ENCODE results near the gene CD151. TPM values are rescaled to one million over a fixed set of nuclear protein-coding genes. Genes with fewer than 3 reads are reported as not detected.

Gene CD151
- total RNA-seq, 2 experiments from 2014 or later, result 23.1 to 54.9 TPM

GRCh38 chr11:831961-832528 lies 707 bp upstream of the CD151 start:
- Mint-ChIP-seq H3K4me1 (peaks cover 34% of the 10 kb centered on the region), H3K27ac (no peak overlapping the region), H3K4me3 (peak overlapping the region; percentile 22), H3K9me3 (ENCODE audit: low read depth) (no peaks in the 10 kb centered on the region), H3K27me3 (peaks cover 42% of the 10 kb centered on the region), H3K36me3 (no peaks in the 10 kb centered on the region)
- ATAC-seq (no peak), DNase-seq (no peak)
- CTCF ChIA-PET, result interaction anchor here (1.0 to 3.4 kb wide), 5 partner anchors 10 to 28 kb away, joined by 3 to 13 read pairs (median 6); partner anchors contain the start of genes PIDD1, POLR2L and TSPAN4

GRCh38 chr11:833114-833791 lies 501 bp downstream of the CD151 start:
- H3K9me3 Mint-ChIP-seq (ENCODE audit: low read depth), result no peaks in the 10 kb centered on the region
- no peaks in the 10 kb centered on the region for H3K36me3 Mint-ChIP-seq
- CTCF ChIA-PET, result interaction anchor here (1.0 to 3.4 kb wide), 4 partner anchors 9 to 24 kb away, joined by 3 to 13 read pairs (median 8); partner anchors contain the start of genes POLR2L and TSPAN4
- H3K27me3 Mint-ChIP-seq, result peaks cover 36% of the 10 kb centered on the region
- DNase-seq (peak; percentile 59), ATAC-seq (peak; percentile 24)
- no peak overlapping the region for H3K27ac Mint-ChIP-seq
- peak overlapping the region; percentile 48 for H3K4me3 Mint-ChIP-seq
- H3K4me1 Mint-ChIP-seq, result peaks cover 25% of the 10 kb centered on the region

- CTCF ChIA-PET, result interaction anchor here (1.1 to 3.4 kb wide), 2 partner anchors 9 to 14 kb away, joined by 3 to 13 read pairs; no protein-coding TSS in a partner anchor
- H3K9me3 Mint-ChIP-seq (ENCODE audit: low read depth), result no peaks in the 10 kb centered on the region
- DNase-seq, result no peak
- H3K4me3 Mint-ChIP-seq, result peak overlapping the region; percentile 48
- no peak for ATAC-seq
- no peak overlapping the region for H3K27ac Mint-ChIP-seq
- peaks cover 31% of the 10 kb centered on the region for H3K27me3 Mint-ChIP-seq
- peaks cover 25% of the 10 kb centered on the region for H3K4me1 Mint-ChIP-seq
- H3K36me3 Mint-ChIP-seq, result no peaks in the 10 kb centered on the region
Observed at GRCh38 chr11:833849-834311, 1.1 kb downstream of the CD151 start.

GRCh38 chr11:834371-835316 lies 1.9 kb downstream of the CD151 start:
- Mint-ChIP-seq H3K27ac (no peak overlapping the region), H3K4me3 (peak overlapping the region; percentile 48), H3K36me3 (no peaks in the 10 kb centered on the region), H3K9me3 (ENCODE audit: low read depth) (no peaks in the 10 kb centered on the region), H3K4me1 (peaks cover 21% of the 10 kb centered on the region), H3K27me3 (peaks cover 23% of the 10 kb centered on the region)
- no peak for ATAC-seq
- DNase-seq, result no peak
- CTCF ChIA-PET, result interaction anchor here (1.1 to 3.4 kb wide), 3 partner anchors 9 to 13 kb away, joined by 3 to 13 read pairs (median 3); no protein-coding TSS in a partner anchor

GRCh38 chr11:836274-836673 lies 3.5 kb downstream of the CD151 start:
- CTCF ChIA-PET, result interaction anchor here (0.7 kb wide), 1 partner anchor 28 kb away, joined by 3 read pairs; no protein-coding TSS in a partner anchor
- Mint-ChIP-seq H3K4me1 (peaks cover 26% of the 10 kb centered on the region), H3K27me3 (peaks cover 11% of the 10 kb centered on the region), H3K9me3 (ENCODE audit: low read depth) (no peaks in the 10 kb centered on the region), H3K36me3 (peaks cover 7% of the 10 kb centered on the region), H3K27ac (no peak overlapping the region), H3K4me3 (no peak overlapping the region)
- DNase-seq (no peak), ATAC-seq (no peak)

- CTCF ChIA-PET, result interaction anchor here (0.7 kb wide), 1 partner anchor 29 kb away, joined by 3 read pairs; no protein-coding TSS in a partner anchor
- Mint-ChIP-seq H3K4me1 (peaks cover 27% of the 10 kb centered on the region), H3K36me3 (peaks cover 7% of the 10 kb centered on the region), H3K27me3 (peaks cover 7% of the 10 kb centered on the region), H3K4me3 (no peak overlapping the region), H3K27ac (no peak overlapping the region), H3K9me3 (ENCODE audit: low read depth) (no peaks in the 10 kb centered on the region)
- ATAC-seq, result no peak
- no peak for DNase-seq
Observed at GRCh38 chr11:836700-837099, 3.9 kb downstream of the CD151 start.

GRCh38 chr11:837189-837989 lies 4.6 kb downstream of the CD151 start:
- peaks cover under 1% of the 10 kb centered on the region for H3K27me3 Mint-ChIP-seq
- CTCF ChIA-PET, result interaction anchor here (1.0 kb wide), 1 partner anchor 10 kb away, joined by 3 read pairs; no protein-coding TSS in a partner anchor
- H3K9me3 Mint-ChIP-seq (ENCODE audit: low read depth), result no peaks in the 10 kb centered on the region
- peaks cover 7% of the 10 kb centered on the region for H3K36me3 Mint-ChIP-seq
- H3K4me3 Mint-ChIP-seq, result no peak overlapping the region
- no peak overlapping the region for H3K27ac Mint-ChIP-seq
- no peak for DNase-seq
- peaks cover 24% of the 10 kb centered on the region for H3K4me1 Mint-ChIP-seq
- ATAC-seq, result no peak

- H3K36me3 Mint-ChIP-seq, result peaks cover 7% of the 10 kb centered on the region
- H3K4me3 Mint-ChIP-seq, result no peak overlapping the region
- H3K9me3 Mint-ChIP-seq (ENCODE audit: low read depth), result no peaks in the 10 kb centered on the region
- H3K27me3 Mint-ChIP-seq, result no peaks in the 10 kb centered on the region
- peaks cover 24% of the 10 kb centered on the region for H3K4me1 Mint-ChIP-seq
- CTCF ChIA-PET, result interaction anchor here (0.9 to 1.0 kb wide), 2 partner anchors 9 to 10 kb away, joined by 3 read pairs; partner anchors contain the start of gene CRACR2B
- ATAC-seq (no peak), DNase-seq (no peak)
- no peak overlapping the region for H3K27ac Mint-ChIP-seq
Observed at GRCh38 chr11:837990-838307, 5.2 kb downstream of the CD151 start.

GRCh38 chr11:838441-839279 lies 5.9 kb downstream of the CD151 start:
- Mint-ChIP-seq H3K4me3 (no peak overlapping the region), H3K9me3 (ENCODE audit: low read depth) (no peaks in the 10 kb centered on the region), H3K36me3 (peaks cover 7% of the 10 kb centered on the region), H3K27me3 (no peaks in the 10 kb centered on the region), H3K27ac (no peak overlapping the region), H3K4me1 (peaks cover 25% of the 10 kb centered on the region)
- CTCF ChIA-PET, result interaction anchor here (0.9 kb wide), 1 partner anchor 11 kb away, joined by 3 read pairs; the partner anchor contains the start of gene CRACR2B
- DNase-seq (no peak), ATAC-seq (no peak)

GRCh38 chr11:839280-839623 lies 6.5 kb downstream of the CD151 start:
- H3K4me3 Mint-ChIP-seq, result no peak overlapping the region
- peaks cover 25% of the 10 kb centered on the region for H3K4me1 Mint-ChIP-seq
- no peak for ATAC-seq
- CTCF ChIA-PET, result no interaction called here
- DNase-seq, result no peak
- peaks cover 7% of the 10 kb centered on the region for H3K36me3 Mint-ChIP-seq
- no peak overlapping the region for H3K27ac Mint-ChIP-seq
- H3K9me3 Mint-ChIP-seq (ENCODE audit: low read depth), result no peaks in the 10 kb centered on the region
- H3K27me3 Mint-ChIP-seq, result no peaks in the 10 kb centered on the region

- ATAC-seq (no peak), DNase-seq (no peak)
- CTCF ChIA-PET, result interaction anchor here (0.9 to 1.1 kb wide), 2 partner anchors 8 to 23 kb away, joined by 3 read pairs; no protein-coding TSS in a partner anchor
Observed at GRCh38 chr11:839875-840617, 7.3 kb downstream of the CD151 start.

More at GRCh38 chr11:839875-840617, 7.3 kb downstream of the CD151 start:
- Mint-ChIP-seq H3K4me3 (peak overlapping the region; percentile 86), H3K27me3 (no peaks in the 10 kb centered on the region), H3K9me3 (ENCODE audit: low read depth) (no peaks in the 10 kb centered on the region), H3K36me3 (peaks cover 7% of the 10 kb centered on the region), H3K4me1 (peaks cover 24% of the 10 kb centered on the region), H3K27ac (no peak overlapping the region)
